Activated T-helper 1 cell treated with anti-CD3 and anti-CD28 coated beads, Interleukin-12 subunit alpha, Interleukin-12 subunit beta, Interleukin-2, Interleukin-4 antibody, amounts not matched to agents 30 ng/mL and 10 ng/mL and 1 ng/mL, durations not matched to agents 14 hours and 24 hours and 36 hours (primary cell): ENCODE results near the gene EIF1AD. TPM values are rescaled to one million over a fixed set of nuclear protein-coding genes. Genes with fewer than 3 reads are reported as not detected.
"Not testable (repeated sequence)": the region's sequence is repeated elsewhere in the genome, so short reads cannot be mapped to it uniquely, and the experiment has no call there.

Experiments
- DNase-seq: peaks from one replicate; pipeline ENCODE4 v3.0.0; 2021; ENCODE audit warnings: low spot score
- H3K27ac Mint-ChIP-seq: one replicate; pipeline ENCODE4 v1.8.0; 2021; ENCODE audit warnings: mild to moderate bottlenecking, mixed read lengths
- H3K27me3 Mint-ChIP-seq: one replicate; pipeline ENCODE4 v1.8.0; 2022; ENCODE audit warnings: mild to moderate bottlenecking, moderate library complexity, mixed read lengths; ENCODE audit not compliant: insufficient read depth
- H3K36me3 Mint-ChIP-seq: one replicate; pipeline ENCODE4 v1.8.0; 2021; ENCODE audit warnings: low read depth, mixed read lengths
- H3K4me1 Mint-ChIP-seq: one replicate; pipeline ENCODE4 v1.8.0; 2021; ENCODE audit warnings: low read depth, mixed read lengths
- H3K4me3 Mint-ChIP-seq: one replicate; pipeline ENCODE4 v1.8.0; 2021; ENCODE audit warnings: mild to moderate bottlenecking, moderate library complexity, mixed read lengths
- H3K9me3 Mint-ChIP-seq: one replicate; pipeline ENCODE4 v1.8.0; 2021; ENCODE audit warnings: mixed read lengths
- intact Hi-C: fragments of 100-400 bp; cut with micrococcal nuclease; formaldehyde crosslinking; loops from one replicate; pipeline ENCODE4 v1.15.1; 2024
- total RNA-seq: library from RNA; stranded (reverse); gene quantifications from 2 replicates; pipeline ENCODE4 v1.2.3, GENCODE V29; 2022

The EIF1AD gene
- total RNA-seq, 1 donor from 2014 or later = 70.7 TPM

- intact Hi-C loops = no loop called here
- Mint-ChIP-seq H3K9me3 (no peaks in the 10 kb centered on the region), H3K27ac (no peak overlapping the region), H3K27me3 (no peaks in the 10 kb centered on the region), H3K4me1 (peaks cover 35% of the 10 kb centered on the region), H3K36me3 (peaks cover 55% of the 10 kb centered on the region), H3K4me3 (no peak overlapping the region)
- DNase-seq = no peak
Measured at GRCh38 chr11:65965986-65966762, 35.8 kb downstream of the EIF1AD start.

DNA sequence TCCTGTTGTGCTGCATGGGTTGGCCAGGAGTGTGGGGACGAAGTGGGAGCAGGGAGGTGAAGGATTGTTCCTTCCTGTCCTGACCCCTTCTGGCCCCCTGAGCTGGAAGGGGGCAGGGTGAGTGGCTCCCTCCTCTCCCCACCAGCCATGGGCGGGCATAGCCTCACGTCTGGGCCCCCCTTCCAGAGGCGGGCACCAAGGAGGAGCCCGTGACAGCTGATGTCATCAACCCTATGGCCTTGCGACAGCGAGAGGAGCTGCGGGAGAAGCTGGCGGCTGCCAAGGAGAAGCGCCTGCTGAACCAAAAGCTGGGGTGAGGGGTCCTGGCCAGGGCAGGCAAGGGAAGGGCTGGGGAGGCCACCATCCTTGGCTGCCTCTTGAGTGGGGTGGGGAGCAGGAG lies 37.1 kb downstream of the EIF1AD start:
- H3K4me3 Mint-ChIP-seq = peak overlapping the region; percentile 15
- no peak overlapping the region for H3K27ac Mint-ChIP-seq
- no peaks in the 10 kb centered on the region for H3K9me3 Mint-ChIP-seq
- peaks cover 48% of the 10 kb centered on the region for H3K36me3 Mint-ChIP-seq
- H3K27me3 Mint-ChIP-seq = no peaks in the 10 kb centered on the region
- intact Hi-C loops = loop anchor here (5.0 kb wide), 1 partner anchor 302 kb away; the partner anchor contains the start of gene RAB1B
- peaks cover 35% of the 10 kb centered on the region for H3K4me1 Mint-ChIP-seq
- DNase-seq = no peak

GRCh38 chr11:65962141-65962564 lies 39.8 kb downstream of the EIF1AD start:
- peaks cover 39% of the 10 kb centered on the region for H3K36me3 Mint-ChIP-seq

DNA sequence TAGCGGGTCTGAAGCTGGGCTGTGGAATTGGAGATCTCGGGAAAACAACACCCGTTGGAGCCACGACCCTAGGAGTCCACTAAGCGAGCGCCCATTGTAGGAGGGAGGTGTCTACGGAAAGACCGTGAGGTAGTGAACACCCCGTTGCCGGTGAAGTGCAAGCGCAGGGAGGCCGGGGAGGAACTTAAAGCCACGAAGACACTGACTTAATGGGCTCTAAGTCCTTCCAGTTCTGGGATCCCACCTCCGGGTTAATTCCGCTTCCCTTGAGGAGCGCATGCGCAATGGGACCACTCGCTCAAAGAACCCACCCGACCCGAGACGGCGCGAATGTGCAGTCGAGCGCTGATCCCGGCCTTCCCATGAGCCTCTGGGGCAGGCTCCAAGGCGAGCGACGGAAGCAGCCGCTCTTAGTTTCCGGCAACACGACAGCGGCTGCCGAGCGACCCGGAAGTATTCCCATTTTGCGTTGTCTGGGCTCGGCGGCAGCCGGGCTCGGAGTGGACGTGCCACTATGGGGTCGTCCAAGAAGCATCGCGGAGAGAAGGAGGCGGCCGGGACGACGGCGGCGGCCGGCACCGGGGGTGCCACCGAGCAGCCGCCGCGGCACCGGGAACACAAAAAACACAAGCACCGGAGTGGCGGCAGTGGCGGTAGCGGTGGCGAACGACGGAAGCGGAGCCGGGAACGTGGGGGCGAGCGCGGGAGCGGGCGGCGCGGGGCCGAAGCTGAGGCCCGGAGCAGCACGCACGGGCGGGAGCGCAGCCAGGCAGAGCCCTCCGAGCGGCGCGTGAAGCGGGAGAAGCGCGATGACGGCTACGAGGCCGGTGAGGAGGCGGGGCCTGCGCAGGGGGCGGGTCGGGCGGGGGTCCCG lies 40.5 kb downstream of the EIF1AD start, which contains the start of gene SART1:
TSS of gene SART1 (plus strand) at position 468 of the 874 bp plus-strand sequence. CDS start at position 515, 47 bp downstream.
- peak within 1 kb of the TSS; percentile 99 for H3K27ac Mint-ChIP-seq
- DNase-seq = peak; percentile 94
- peaks cover 35% of the 10 kb centered on the region for H3K36me3 Mint-ChIP-seq
- no peaks in the 10 kb centered on the region for H3K27me3 Mint-ChIP-seq
- no peaks in the 10 kb centered on the region for H3K9me3 Mint-ChIP-seq
- H3K4me3 Mint-ChIP-seq = peak within 1 kb of the TSS; percentile 98
- intact Hi-C loops = loop anchor here (1.0 to 5.0 kb wide), 9 partner anchors 28 to 346 kb away; partner anchors contain the start of genes BANF1, C11orf68, DRAP1 and EIF1AD
- H3K4me1 Mint-ChIP-seq = peaks cover 40% of the 10 kb centered on the region

More at GRCh38 chr11:65962141-65962564, 39.8 kb downstream of the EIF1AD start:
- H3K27me3 Mint-ChIP-seq = no peaks in the 10 kb centered on the region
- intact Hi-C loops = loop anchor here (5.0 kb wide), 1 partner anchor 305 kb away; the partner anchor contains the start of gene RAB1B
- DNase-seq = no peak
- H3K4me3 Mint-ChIP-seq = peak overlapping the region; percentile 98
- peak overlapping the region; percentile 86 for H3K27ac Mint-ChIP-seq
- peaks cover 33% of the 10 kb centered on the region for H3K4me1 Mint-ChIP-seq
- H3K9me3 Mint-ChIP-seq = no peaks in the 10 kb centered on the region

- intact Hi-C loops = loop anchor here (1.0 to 5.0 kb wide), 9 partner anchors 28 to 346 kb away; partner anchors contain the start of genes BANF1, C11orf68, DRAP1 and EIF1AD
- peaks cover 32% of the 10 kb centered on the region for H3K36me3 Mint-ChIP-seq
- DNase-seq = no peak
- no peaks in the 10 kb centered on the region for H3K9me3 Mint-ChIP-seq
- H3K27ac Mint-ChIP-seq = peak overlapping the region; percentile 99
- peak overlapping the region; percentile 98 for H3K4me3 Mint-ChIP-seq
- H3K4me1 Mint-ChIP-seq = peaks cover 41% of the 10 kb centered on the region
- no peaks in the 10 kb centered on the region for H3K27me3 Mint-ChIP-seq
Measured at GRCh38 chr11:65960824-65961266, 41.1 kb downstream of the EIF1AD start.

DNA sequence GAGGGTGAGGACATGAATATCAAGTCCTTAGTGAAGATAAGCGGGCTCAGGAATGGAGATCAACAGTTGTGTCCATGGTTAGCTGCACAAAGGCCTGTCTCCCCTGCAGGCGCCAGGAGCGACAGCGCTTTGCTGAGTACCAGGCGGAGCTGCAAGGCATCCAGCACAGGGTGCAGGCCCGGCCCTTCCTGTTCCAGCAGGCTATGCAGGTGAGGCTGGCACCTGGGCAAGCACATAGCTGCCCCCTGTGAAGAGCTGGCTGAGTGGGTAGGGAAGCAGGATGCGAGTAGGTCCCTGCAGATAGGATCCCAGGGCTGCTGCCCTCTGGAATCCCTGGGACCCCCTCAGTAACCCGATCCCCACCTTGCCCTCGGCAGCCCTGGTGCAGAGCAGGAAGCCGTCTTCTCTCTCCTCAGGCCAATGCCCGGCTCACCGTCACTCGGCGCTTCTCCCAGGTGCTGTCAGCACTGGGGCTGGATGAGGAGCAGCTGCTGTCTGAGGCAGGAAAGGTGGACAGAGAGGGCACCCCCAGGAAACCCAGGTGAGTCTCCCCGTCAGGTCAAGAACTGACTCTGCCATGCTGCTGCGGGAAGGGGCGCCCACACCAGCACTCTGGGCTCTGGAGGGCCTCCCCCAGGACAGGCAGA lies 43.1 kb downstream of the EIF1AD start:
- H3K4me3 Mint-ChIP-seq = no peak overlapping the region
- no peak overlapping the region for H3K27ac Mint-ChIP-seq
- peaks cover 34% of the 10 kb centered on the region for H3K4me1 Mint-ChIP-seq
- H3K27me3 Mint-ChIP-seq = no peaks in the 10 kb centered on the region
- DNase-seq = no peak
- H3K9me3 Mint-ChIP-seq = no peaks in the 10 kb centered on the region
- intact Hi-C loops = no loop called here
- peaks cover 17% of the 10 kb centered on the region for H3K36me3 Mint-ChIP-seq

DNA sequence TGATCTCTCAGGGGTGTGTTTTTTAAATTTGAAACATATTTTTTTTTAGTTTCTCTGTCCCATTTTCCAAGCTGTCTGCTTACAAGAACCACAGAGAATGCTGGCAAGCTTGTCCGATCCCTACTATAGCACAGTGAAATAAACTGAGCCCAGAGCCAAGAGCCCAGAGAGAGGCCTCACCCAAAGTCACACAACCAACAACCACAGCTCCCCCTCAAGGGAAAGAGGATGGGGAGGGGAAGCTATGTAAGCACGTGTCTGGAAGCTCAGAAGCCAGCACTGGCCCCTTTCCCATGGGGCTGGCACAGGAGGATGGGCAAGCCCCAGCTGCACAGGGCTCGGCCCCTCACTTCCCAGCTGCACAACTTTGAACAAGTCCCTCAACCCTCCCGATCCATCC lies 43.7 kb downstream of the EIF1AD start:
- DNase-seq = no peak
- H3K27me3 Mint-ChIP-seq = no peaks in the 10 kb centered on the region
- H3K36me3 Mint-ChIP-seq = peaks cover 14% of the 10 kb centered on the region
- H3K4me3 Mint-ChIP-seq = no peak overlapping the region
- peak overlapping the region; percentile 77 for H3K27ac Mint-ChIP-seq
- peaks cover 28% of the 10 kb centered on the region for H3K4me1 Mint-ChIP-seq
- intact Hi-C loops = no loop called here
- no peaks in the 10 kb centered on the region for H3K9me3 Mint-ChIP-seq

- no peak overlapping the region for H3K4me3 Mint-ChIP-seq
- H3K4me1 Mint-ChIP-seq = peaks cover 15% of the 10 kb centered on the region
- no peaks in the 10 kb centered on the region for H3K36me3 Mint-ChIP-seq
- no peak for DNase-seq
- intact Hi-C loops = no loop called here
- no peak overlapping the region for H3K27ac Mint-ChIP-seq
- no peaks in the 10 kb centered on the region for H3K9me3 Mint-ChIP-seq
- H3K27me3 Mint-ChIP-seq = peaks cover 7% of the 10 kb centered on the region
Measured at GRCh38 chr11:65954771-65955170, 47.2 kb downstream of the EIF1AD start.

DNA sequence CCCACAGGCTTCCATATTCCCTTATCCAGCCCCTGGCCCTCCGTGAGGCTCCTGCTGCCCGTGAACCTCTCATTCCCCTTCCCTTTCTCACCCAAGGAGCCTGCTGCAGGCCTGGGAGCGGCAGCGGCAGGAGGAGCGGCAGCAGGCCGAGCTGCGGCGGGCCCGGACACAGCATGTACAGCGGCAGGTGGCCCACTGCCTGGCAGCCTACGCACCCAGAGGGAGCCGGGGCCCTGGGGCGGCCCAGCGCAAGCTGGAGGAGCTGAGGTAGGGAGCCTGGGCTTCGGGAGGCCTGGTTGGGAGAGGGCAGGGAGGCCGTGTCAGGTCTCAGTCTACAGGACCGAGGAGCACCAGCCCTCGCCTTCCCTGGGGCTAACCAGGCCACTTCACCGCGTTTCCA lies 48.5 kb downstream of the EIF1AD start:
- Mint-ChIP-seq H3K4me3 (no peak overlapping the region), H3K27me3 (peaks cover 7% of the 10 kb centered on the region), H3K9me3 (no peaks in the 10 kb centered on the region)

GRCh38 chr11:65952052-65952521 lies 49.9 kb downstream of the EIF1AD start:
- no peaks in the 10 kb centered on the region for H3K9me3 Mint-ChIP-seq
- H3K27me3 Mint-ChIP-seq = peaks cover 7% of the 10 kb centered on the region
- no peak for DNase-seq
- no peaks in the 10 kb centered on the region for H3K36me3 Mint-ChIP-seq
- H3K27ac Mint-ChIP-seq = no peak overlapping the region
- intact Hi-C loops = no loop called here
- peaks cover 7% of the 10 kb centered on the region for H3K4me1 Mint-ChIP-seq
- H3K4me3 Mint-ChIP-seq = no peak overlapping the region

More for the DNA sequence above, 48.5 kb downstream of the EIF1AD start:
- Mint-ChIP-seq H3K4me1 (peaks cover 15% of the 10 kb centered on the region), H3K27ac (no peak overlapping the region), H3K36me3 (no peaks in the 10 kb centered on the region)
- no peak for DNase-seq
- intact Hi-C loops = no loop called here

GRCh38 chr11:65951641-65952040 lies 50.3 kb downstream of the EIF1AD start:
- H3K27me3 Mint-ChIP-seq, H3K27ac Mint-ChIP-seq, intact Hi-C loops, H3K4me3 Mint-ChIP-seq, H3K9me3 Mint-ChIP-seq, DNase-seq, H3K4me1 Mint-ChIP-seq, H3K36me3 Mint-ChIP-seq: not testable (repeated sequence)

DNA sequence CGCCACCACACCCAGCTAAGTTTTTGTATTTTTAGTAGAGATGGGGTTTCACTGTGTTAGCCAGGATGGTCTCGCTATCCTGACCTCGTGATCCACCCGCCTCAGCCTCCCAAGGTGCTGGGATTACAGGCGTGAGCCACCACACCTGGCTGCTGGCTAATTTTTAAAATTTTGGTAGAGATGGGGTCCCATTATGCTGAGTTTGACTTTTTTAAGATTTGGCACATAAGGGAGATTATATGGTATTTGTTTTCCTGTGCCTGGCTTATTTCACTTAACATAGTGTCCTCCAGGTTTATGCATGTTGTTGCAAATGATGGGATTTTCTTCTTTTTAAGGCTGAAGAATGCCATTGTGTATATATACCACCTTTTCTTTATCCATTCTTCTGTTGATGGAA lies 51.2 kb downstream of the EIF1AD start:
- H3K4me1 Mint-ChIP-seq, intact Hi-C loops, H3K27ac Mint-ChIP-seq: not testable (repeated sequence)

More for the DNA sequence above, 51.2 kb downstream of the EIF1AD start:
- not testable (repeated sequence) for H3K36me3 Mint-ChIP-seq, H3K9me3 Mint-ChIP-seq, H3K27me3 Mint-ChIP-seq, DNase-seq, H3K4me3 Mint-ChIP-seq
